ENCODE data around the gene ASPDH. TPM values are rescaled to one million over a fixed set of nuclear protein-coding genes. Genes with fewer than 3 reads are reported as not detected.

Gene ASPDH
- total and polyA plus RNA-seq, 2 donors (not counting 1 experiment from before 2014, with no cell fraction given) = not detected

- no peak for ATAC-seq (ENCODE audit: low read depth)
- intact Hi-C loops (cut with micrococcal nuclease) = no loop called here
- H3K9me3 ChIP-seq (ENCODE audit: control extremely low read depth in 1 of 3, control insufficient read depth in 2 of 3, insufficient read depth in 1 of 3, low read length in 2 of 3) = peaks cover 0 to 17% (median 0%) of the 10 kb centered on the region in 3 donors
Measured at GRCh38 chr19:50552540-50552939, 38.8 kb upstream of the ASPDH start.

GRCh38 chr19:50551715-50552187 lies 38.0 kb upstream of the ASPDH start:
- Mint-ChIP-seq H3K4me3 (no peak overlapping the region), H3K27ac (no peak overlapping the region), H3K9me3 (ENCODE audit: insufficient read depth) (no peaks in the 10 kb centered on the region), H3K27me3 (peaks cover 55% of the 10 kb centered on the region), H3K4me1 (peaks cover 5% of the 10 kb centered on the region)
- Histone ChIP-seq H3K4me2 (replicated peaks; ENCODE audit: low read depth, low read length, poor library complexity, severe bottlenecking) (no peak overlapping the region), H3K4me3 (ENCODE audit: control extremely low read depth in 1 of 5, extremely low read depth in 1 of 5, insufficient read depth in 1 of 5, low read depth in 2 of 5, low read length in 4 of 5) (no peak overlapping the region), H3K27ac (ENCODE audit: low read length in 2 of 2) (no peak overlapping the region), H3K9me3 (ENCODE audit: control extremely low read depth in 1 of 3, control insufficient read depth in 2 of 3, insufficient read depth in 1 of 3, low read length in 2 of 3) (peaks cover 0 to 12% (median 0%) of the 10 kb centered on the region in 3 donors), H3K4me1 (ENCODE audit: control insufficient read depth in 2 of 2, insufficient read depth in 2 of 2, low read length in 2 of 2) (peaks cover 10 to 11% of the 10 kb centered on the region in 2 donors), H3K79me2 (ENCODE audit: control insufficient read depth, insufficient read depth, low read length) (no peaks in the 10 kb centered on the region), H4K20me1 (ENCODE audit: control insufficient read depth, insufficient read depth, low read length, poor library complexity, severe bottlenecking) (no peaks in the 10 kb centered on the region), H3K36me3 (replicated peaks in 1 of 2; ENCODE audit: control extremely low read depth in 1 of 2, control insufficient read depth in 1 of 2, extremely low read depth in 1 of 2, insufficient read depth in 2 of 2, low read length in 1 of 2) (no peaks in the 10 kb centered on the region), H3K27me3 (replicated peaks in 1 of 4; ENCODE audit: control extremely low read depth in 1 of 4, control insufficient read depth in 3 of 4, insufficient read depth in 4 of 4, low read length in 3 of 4) (peaks cover 0 to 59% (median 10%) of the 10 kb centered on the region in 4 experiments), H3K9ac (ENCODE audit: low read length) (no peak overlapping the region), H2AFZ (ENCODE audit: insufficient read depth, low read depth, low read length, poor library complexity, severe bottlenecking) (no peak overlapping the region)
- ATAC-seq (ENCODE audit: low read depth) (no peak), DNase-seq (no peak)
- POLR2A ChIA-PET = no interaction called here
- CTCF ChIA-PET = no interaction called here
- intact Hi-C loops (cut with micrococcal nuclease) = no loop called here
- TF ChIP-seq CTCF (IDR thresholded peaks at IDR 0.05) = no peak
- TF ChIP-seq EZH2 (IDR thresholded peaks at IDR 0.05; ENCODE audit: borderline replicate concordance, insufficient read depth, low read depth, low read length, poor library complexity, severe bottlenecking) = no peak
- WGBS (ENCODE audit: insufficient coverage) = 6% methylated on average over 16 of the region's 22 CpGs

More at GRCh38 chr19:50552540-50552939, 38.8 kb upstream of the ASPDH start:
- ChIA-PET POLR2A (no interaction called here), CTCF (no interaction called here)
- Histone ChIP-seq H3K4me2 (replicated peaks; ENCODE audit: low read depth, low read length, poor library complexity, severe bottlenecking) (no peak overlapping the region), H3K79me2 (ENCODE audit: control insufficient read depth, insufficient read depth, low read length) (no peaks in the 10 kb centered on the region), H3K4me3 (ENCODE audit: control extremely low read depth in 1 of 5, extremely low read depth in 1 of 5, insufficient read depth in 1 of 5, low read depth in 2 of 5, low read length in 4 of 5) (no peak overlapping the region), H4K20me1 (ENCODE audit: control insufficient read depth, insufficient read depth, low read length, poor library complexity, severe bottlenecking) (no peaks in the 10 kb centered on the region), H2AFZ (ENCODE audit: insufficient read depth, low read depth, low read length, poor library complexity, severe bottlenecking) (no peak overlapping the region), H3K4me1 (ENCODE audit: control insufficient read depth in 2 of 2, insufficient read depth in 2 of 2, low read length in 2 of 2) (peaks cover 13 to 14% of the 10 kb centered on the region in 2 donors), H3K27me3 (replicated peaks in 1 of 4; ENCODE audit: control extremely low read depth in 1 of 4, control insufficient read depth in 3 of 4, insufficient read depth in 4 of 4, low read length in 3 of 4) (peaks cover 0 to 67% (median 13%) of the 10 kb centered on the region in 4 experiments), H3K36me3 (replicated peaks in 1 of 2; ENCODE audit: control extremely low read depth in 1 of 2, control insufficient read depth in 1 of 2, extremely low read depth in 1 of 2, insufficient read depth in 2 of 2, low read length in 1 of 2) (no peaks in the 10 kb centered on the region), H3K27ac (ENCODE audit: low read length in 2 of 2) (no peak overlapping the region), H3K9ac (ENCODE audit: low read length) (no peak overlapping the region)
- Mint-ChIP-seq H3K9me3 (ENCODE audit: insufficient read depth) (no peaks in the 10 kb centered on the region), H3K27me3 (peaks cover 59% of the 10 kb centered on the region), H3K27ac (no peak overlapping the region), H3K4me1 (peaks cover 5% of the 10 kb centered on the region), H3K4me3 (no peak overlapping the region)
- 81% methylated on average over 15 of the region's 15 CpGs for WGBS (ENCODE audit: insufficient coverage)
- no peak for DNase-seq
- no peak for TF ChIP-seq CTCF (IDR thresholded peaks at IDR 0.05)
- no peak for TF ChIP-seq EZH2 (IDR thresholded peaks at IDR 0.05; ENCODE audit: borderline replicate concordance, insufficient read depth, low read depth, low read length, poor library complexity, severe bottlenecking)
